HepG2 (cell line): ENCODE measurements around the gene PLEKHG2. TPM values are rescaled to one million over a fixed set of nuclear protein-coding genes. Genes with fewer than 3 reads are reported as not detected.

Source experiments
- ATAC-seq: fragments of 200-7000 bp; cut with Tn5 transposase; 3 replicates; pipeline ENCODE4 v1.9.1; 2020; ENCODE audit warnings: mild to moderate bottlenecking, moderate library complexity
- BruUV-seq: library from RNA; stranded (reverse); fragments of 400-500 nt; replicated peaks from 2 replicates; lab custom pipeline; 2021; lab: Mats Ljungman, UMichigan
- CTCF ChIA-PET: fragments of 300-600 bp; formaldehyde crosslinking; extraction: SDS; loops from one replicate; lab custom pipeline; 2021; ENCODE audit warnings: low total read pairs, inconsistent platforms, low intra/inter-chr PET ratio; lab: Yijun Ruan, JAX
- POLR2A ChIA-PET: fragments of 350-600 bp; sonication (Branson Sonifier 250); formaldehyde crosslinking; loops from one replicate; lab custom pipeline; 2020; ENCODE audit warnings: antibody characterized with exemption, inconsistent platforms; lab: Yijun Ruan, JAX
- DNase-seq: peaks from one replicate; pipeline ENCODE4 v3.0.0-alpha.2; 2015; ENCODE audit warnings: low spot score
- FAIRE-seq: peaks from 3 replicates; lab custom pipeline; 2011; peaks lifted over from hg19 to GRCh38; lab: Jason Lieb, UNC
- H2AFZ ChIP-seq: one replicate; pipeline ENCODE4 v1.6.1; 2011; ENCODE audit warnings: low read length, inconsistent platforms
- H3K27ac ChIP-seq: fragments of 300-600 bp; 3 replicates; pipeline ENCODE4 v1.8.0; 2011; ENCODE audit warnings: mixed run types, mild to moderate bottlenecking, mixed read lengths, low read length, inconsistent platforms; ENCODE audit not compliant: insufficient read depth; ENCODE audit errors: extremely low read length
- H3K27me3 ChIP-seq, 2 experiments: fragments of 200-600 bp in 1 of 2; 2 replicates in 1 of 2; 3 replicates in 1 of 2; pipeline versions ENCODE4 v1.6.0 to v1.8.0; 2011; ENCODE audit warnings: low read length in 2 of 2, mild to moderate bottlenecking in 2 of 2, moderate library complexity in 2 of 2, inconsistent platforms in 1 of 2; ENCODE audit not compliant: insufficient read depth in 2 of 2, control insufficient read depth in 1 of 2
- H3K36me3 ChIP-seq, 2 experiments: fragments of 200-600 bp in 1 of 2; replicated peaks in 1 of 2; 2 replicates in 1 of 2; 3 replicates in 1 of 2; pipeline versions ENCODE4 v1.5.1 to v1.8.0; 2011; ENCODE audit warnings: low read length in 2 of 2, inconsistent platforms in 1 of 2; ENCODE audit not compliant: insufficient read depth in 2 of 2, control insufficient read depth in 1 of 2
- H3K4me1 ChIP-seq: 2 replicates; pipeline ENCODE4 v1.5.1; 2012; ENCODE audit warnings: low read length, inconsistent platforms; ENCODE audit not compliant: insufficient read depth
- H3K4me2 ChIP-seq: 2 replicates; pipeline ENCODE4 v1.6.0; 2011; ENCODE audit warnings: low read depth, low read length, inconsistent platforms
- H3K4me3 ChIP-seq, 3 experiments: fragments of 200-600 bp in 1 of 3; sonication (generic), shearing (Covaris generic) in 1 of 3; replicated peaks in 1 of 3; 2 replicates each; pipeline ENCODE4 v1.5.1; 2011 to 2016; ENCODE audit warnings: low read length in 3 of 3, inconsistent platforms in 2 of 3, low read depth in 2 of 3, mild to moderate bottlenecking in 2 of 3, control low read depth in 1 of 3, mixed read lengths in 1 of 3; ENCODE audit not compliant: insufficient read depth in 1 of 3
- H3K79me2 ChIP-seq: one replicate; pipeline ENCODE4 v1.6.1; 2011; ENCODE audit warnings: low read length, inconsistent platforms; ENCODE audit not compliant: insufficient read depth
- H3K9ac ChIP-seq: 2 replicates; pipeline ENCODE4 v1.6.0; 2011; ENCODE audit warnings: mild to moderate bottlenecking, low read depth, low read length, inconsistent platforms; ENCODE audit not compliant: insufficient read depth
- H3K9me3 ChIP-seq: 2 replicates; pipeline ENCODE4 v1.5.1; 2012; ENCODE audit warnings: mild to moderate bottlenecking, low read length
- H4K20me1 ChIP-seq: 2 replicates; pipeline ENCODE4 v1.6.0; 2011; ENCODE audit warnings: inconsistent platforms, mild to moderate bottlenecking, low read length, moderate library complexity; ENCODE audit not compliant: insufficient read depth
- ARHGAP35 ChIP-seq: sonication (generic); formaldehyde crosslinking; IDR thresholded peaks from 2 replicates; pipeline ENCODE4 v1.9.0; 2022; ENCODE audit warnings: mild to moderate bottlenecking, inconsistent platforms, moderate library complexity, missing genetic modification reagents, borderline replicate concordance
- BRCA1 ChIP-seq: sonication (generic); formaldehyde crosslinking; IDR thresholded peaks from 2 replicates; pipeline ENCODE4 v1.4.0; 2020; ENCODE audit warnings: missing genetic modification reagents
- ETS1 ChIP-seq: sonication (generic); formaldehyde crosslinking; IDR thresholded peaks from 2 replicates; pipeline ENCODE4 v1.4.0; 2020; ENCODE audit warnings: missing genetic modification reagents
- HCFC1 ChIP-seq: fragments of 150-350 bp; IDR thresholded peaks from 2 replicates; pipeline ENCODE4 v1.6.1; 2014; ENCODE audit warnings: low read depth, low read length
- KLF12 ChIP-seq: sonication (generic); formaldehyde crosslinking; IDR thresholded peaks from 2 replicates; pipeline ENCODE4 v1.4.0; 2020; ENCODE audit warnings: missing genetic modification reagents, borderline replicate concordance
- PHF20 ChIP-seq: sonication (generic); formaldehyde crosslinking; IDR thresholded peaks from 2 replicates; pipeline ENCODE4 v1.5.0; 2020; ENCODE audit warnings: mild to moderate bottlenecking, missing genetic modification reagents
- SALL1 ChIP-seq: sonication (generic); formaldehyde crosslinking; IDR thresholded peaks from 2 replicates; pipeline ENCODE4 v1.8.0; 2022; ENCODE audit warnings: mild to moderate bottlenecking, missing genetic modification reagents
- SP1 ChIP-seq, 2 experiments: fragments of 450-650 bp in 1 of 2; sonication (generic) in 1 of 2; formaldehyde crosslinking in 1 of 2; IDR thresholded peaks; 2 replicates each; pipeline versions ENCODE4 v1.4.0 to v1.6.1; 2016 to 2020; ENCODE audit warnings: missing genetic modification reagents in 1 of 2
- ZNF274 ChIP-seq: sonication (generic); formaldehyde crosslinking; IDR thresholded peaks from 2 replicates; pipeline ENCODE4 v1.5.1; 2020; ENCODE audit warnings: mild to moderate bottlenecking, missing genetic modification reagents
- ZNF558 ChIP-seq: sonication (generic); formaldehyde crosslinking; IDR thresholded peaks from 2 replicates; pipeline ENCODE4 v1.9.0; 2022; ENCODE audit warnings: mild to moderate bottlenecking, missing genetic modification reagents, borderline replicate concordance
- ZNF788 ChIP-seq: sonication (generic); formaldehyde crosslinking; IDR thresholded peaks from 2 replicates; pipeline ENCODE4 v1.5.0; 2020; ENCODE audit warnings: mild to moderate bottlenecking, missing genetic modification reagents, borderline replicate concordance
- ZNF839 ChIP-seq: sonication (generic); formaldehyde crosslinking; IDR thresholded peaks from 2 replicates; pipeline ENCODE4 v1.4.0; 2020; ENCODE audit warnings: missing genetic modification reagents, mild to moderate bottlenecking, borderline replicate concordance
- WGBS: methylation state at CpG from one replicate; pipeline ENCODE4 v1.1.6; 2017; ENCODE audit warnings: low lambda C conversion rate; 5-methylcytosine and 5-hydroxymethylcytosine counted together
- in situ Hi-C: cut with HindIII; loops from 2 replicates; pipeline ENCODE4 v1.10.0; 2017; ENCODE audit warnings: low pct_unique_long_range_greater_than_20kb; ENCODE audit not compliant: extremely low pct_ligation_motif_present
- intact Hi-C: fragments of 100-400 bp; cut with micrococcal nuclease; formaldehyde crosslinking; loops from one replicate; pipeline ENCODE4 v1.10.0; 2022; ENCODE audit not compliant: unreplicated experiment
- polyA plus RNA-seq, 8 experiments: library from polyadenylated mRNA; depleted of rRNA in 3 of 8; stranded (reverse) in 7 of 8; unstranded in 1 of 8; fragments of >200 nt; fragmentation: Illumina TruSeq in 4 of 8; extraction: Trizol in 4 of 8; gene quantifications; 2 replicates each; pipeline versions ENCODE4 v1.2.1 to v1.2.3, GENCODE V29; 2011 to 2016; ENCODE audit warnings: low read depth in 4 of 8, missing spikeins in 1 of 8, mixed read lengths in 1 of 8; ENCODE audit not compliant: insufficient read depth in 1 of 8
- total RNA-seq, 5 experiments: library from RNA; depleted of rRNA; stranded (reverse); fragments of >200 nt; fragmentation: Illumina TruSeq; extraction: Trizol; gene quantifications; 2 replicates each; pipeline ENCODE4 v1.2.3, GENCODE V29; 2016; ENCODE audit warnings: low read depth in 1 of 5
- TF ChIP-seq, protein P1 (sequence below): sonication (generic); formaldehyde crosslinking; IDR thresholded peaks from 2 replicates; pipeline ENCODE4 v1.4.0; 2020; ENCODE audit warnings: missing genetic modification reagents
- TF ChIP-seq, protein P2 (sequence below): sonication (generic); formaldehyde crosslinking; IDR thresholded peaks from 2 replicates; pipeline ENCODE4 v1.4.0; 2020; ENCODE audit warnings: mild to moderate bottlenecking, missing genetic modification reagents

Gene PLEKHG2
- total and polyA plus RNA-seq, 2 of the 13 experiments (the other 11 are each of a cell fraction or from before 2014, with no cell fraction given) = 3.6 to 6.8 TPM

DNA sequence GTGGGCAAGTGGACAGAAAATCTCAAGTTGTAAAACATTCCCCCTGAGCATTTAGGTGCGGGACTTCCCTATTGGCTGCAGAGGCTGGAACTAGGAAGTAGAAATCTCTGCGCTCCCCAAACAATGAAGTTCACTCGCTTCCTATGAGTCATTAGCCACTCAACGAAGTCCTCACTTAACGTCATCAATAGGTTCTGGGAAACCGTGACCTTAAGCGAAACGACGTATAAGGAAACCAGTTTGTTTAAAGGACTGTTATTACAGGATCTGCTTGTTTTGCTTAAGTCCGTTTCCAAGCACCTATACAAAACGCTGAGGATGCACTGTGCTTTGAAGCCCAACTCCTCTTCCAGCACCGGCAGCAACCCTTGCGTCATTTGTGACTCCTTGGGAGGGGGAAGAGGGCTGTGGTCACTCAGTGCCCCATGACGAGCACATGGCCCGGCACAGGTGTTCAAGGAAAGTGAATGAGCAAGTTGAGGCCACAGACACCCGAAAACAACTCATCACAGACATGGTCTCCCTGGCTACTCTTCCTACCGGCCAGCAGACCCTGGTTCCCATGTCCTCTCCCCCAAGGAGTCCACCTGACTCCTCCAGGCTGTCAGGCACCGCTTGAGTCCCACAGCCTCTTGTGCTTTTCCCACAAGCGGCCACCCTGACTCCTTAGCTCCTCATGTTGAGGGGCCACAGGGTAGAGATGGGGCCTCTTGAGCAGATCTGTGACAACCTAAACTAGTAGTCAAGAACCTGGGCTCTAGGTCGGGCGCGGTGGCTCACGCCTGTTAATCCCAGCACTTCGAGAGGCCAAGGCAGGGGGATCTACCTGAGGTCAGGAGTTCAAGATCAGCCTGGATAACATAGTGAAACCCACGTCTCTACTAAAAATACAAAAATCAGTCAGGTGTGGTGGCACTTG, 18.5 kb downstream of the PLEKHG2 start:
- Histone ChIP-seq H3K4me3 (no peak overlapping the region), H3K27ac (peak overlapping the region; percentile 58), H4K20me1 (peaks cover 29% of the 10 kb centered on the region), H3K4me1 (peaks cover 66% of the 10 kb centered on the region), H2AFZ (no peak overlapping the region), H3K4me2 (peak overlapping the region; percentile 28; the same call in 1 of the 2 replicates), H3K27me3 (no peaks in the 10 kb centered on the region; a peak in 1 of 5 replicates), H3K9me3 (no peaks in the 10 kb centered on the region), H3K9ac (peak overlapping the region; percentile 23; the same call in 1 of the 2 replicates), H3K79me2 (peaks cover 24% of the 10 kb centered on the region), H3K36me3 (peaks cover 11 to 26% of the 10 kb centered on the region in 2 experiments)
- FAIRE-seq (no peak), DNase-seq (peak; percentile 71), ATAC-seq (peak; percentile 4; the same call in 2 of the 3 replicates)
- CTCF ChIA-PET = no interaction called here
- BruUV-seq = no TSS peak
- WGBS = 52% methylated on average over 22 of the region's 25 CpGs
- POLR2A ChIA-PET = interaction anchor here (1.5 to 3.8 kb wide), 5 partner anchors 15 to 33 kb away, joined by 4 to 31 read pairs (median 12); partner anchors contain the start of gene SUPT5H
- in situ Hi-C loops = no loop called here
- intact Hi-C loops = no loop called here
- TF ChIP-seq, protein P1, sequence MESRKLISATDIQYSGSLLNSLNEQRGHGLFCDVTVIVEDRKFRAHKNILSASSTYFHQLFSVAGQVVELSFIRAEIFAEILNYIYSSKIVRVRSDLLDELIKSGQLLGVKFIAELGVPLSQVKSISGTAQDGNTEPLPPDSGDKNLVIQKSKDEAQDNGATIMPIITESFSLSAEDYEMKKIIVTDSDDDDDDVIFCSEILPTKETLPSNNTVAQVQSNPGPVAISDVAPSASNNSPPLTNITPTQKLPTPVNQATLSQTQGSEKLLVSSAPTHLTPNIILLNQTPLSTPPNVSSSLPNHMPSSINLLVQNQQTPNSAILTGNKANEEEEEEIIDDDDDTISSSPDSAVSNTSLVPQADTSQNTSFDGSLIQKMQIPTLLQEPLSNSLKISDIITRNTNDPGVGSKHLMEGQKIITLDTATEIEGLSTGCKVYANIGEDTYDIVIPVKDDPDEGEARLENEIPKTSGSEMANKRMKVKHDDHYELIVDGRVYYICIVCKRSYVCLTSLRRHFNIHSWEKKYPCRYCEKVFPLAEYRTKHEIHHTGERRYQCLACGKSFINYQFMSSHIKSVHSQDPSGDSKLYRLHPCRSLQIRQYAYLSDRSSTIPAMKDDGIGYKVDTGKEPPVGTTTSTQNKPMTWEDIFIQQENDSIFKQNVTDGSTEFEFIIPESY (CRISPR knock-in tag) = peak; percentile 58
- TF ChIP-seq, protein P2, sequence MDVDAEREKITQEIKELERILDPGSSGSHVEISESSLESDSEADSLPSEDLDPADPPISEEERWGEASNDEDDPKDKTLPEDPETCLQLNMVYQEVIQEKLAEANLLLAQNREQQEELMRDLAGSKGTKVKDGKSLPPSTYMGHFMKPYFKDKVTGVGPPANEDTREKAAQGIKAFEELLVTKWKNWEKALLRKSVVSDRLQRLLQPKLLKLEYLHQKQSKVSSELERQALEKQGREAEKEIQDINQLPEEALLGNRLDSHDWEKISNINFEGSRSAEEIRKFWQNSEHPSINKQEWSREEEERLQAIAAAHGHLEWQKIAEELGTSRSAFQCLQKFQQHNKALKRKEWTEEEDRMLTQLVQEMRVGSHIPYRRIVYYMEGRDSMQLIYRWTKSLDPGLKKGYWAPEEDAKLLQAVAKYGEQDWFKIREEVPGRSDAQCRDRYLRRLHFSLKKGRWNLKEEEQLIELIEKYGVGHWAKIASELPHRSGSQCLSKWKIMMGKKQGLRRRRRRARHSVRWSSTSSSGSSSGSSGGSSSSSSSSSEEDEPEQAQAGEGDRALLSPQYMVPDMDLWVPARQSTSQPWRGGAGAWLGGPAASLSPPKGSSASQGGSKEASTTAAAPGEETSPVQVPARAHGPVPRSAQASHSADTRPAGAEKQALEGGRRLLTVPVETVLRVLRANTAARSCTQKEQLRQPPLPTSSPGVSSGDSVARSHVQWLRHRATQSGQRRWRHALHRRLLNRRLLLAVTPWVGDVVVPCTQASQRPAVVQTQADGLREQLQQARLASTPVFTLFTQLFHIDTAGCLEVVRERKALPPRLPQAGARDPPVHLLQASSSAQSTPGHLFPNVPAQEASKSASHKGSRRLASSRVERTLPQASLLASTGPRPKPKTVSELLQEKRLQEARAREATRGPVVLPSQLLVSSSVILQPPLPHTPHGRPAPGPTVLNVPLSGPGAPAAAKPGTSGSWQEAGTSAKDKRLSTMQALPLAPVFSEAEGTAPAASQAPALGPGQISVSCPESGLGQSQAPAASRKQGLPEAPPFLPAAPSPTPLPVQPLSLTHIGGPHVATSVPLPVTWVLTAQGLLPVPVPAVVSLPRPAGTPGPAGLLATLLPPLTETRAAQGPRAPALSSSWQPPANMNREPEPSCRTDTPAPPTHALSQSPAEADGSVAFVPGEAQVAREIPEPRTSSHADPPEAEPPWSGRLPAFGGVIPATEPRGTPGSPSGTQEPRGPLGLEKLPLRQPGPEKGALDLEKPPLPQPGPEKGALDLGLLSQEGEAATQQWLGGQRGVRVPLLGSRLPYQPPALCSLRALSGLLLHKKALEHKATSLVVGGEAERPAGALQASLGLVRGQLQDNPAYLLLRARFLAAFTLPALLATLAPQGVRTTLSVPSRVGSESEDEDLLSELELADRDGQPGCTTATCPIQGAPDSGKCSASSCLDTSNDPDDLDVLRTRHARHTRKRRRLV (CRISPR knock-in tag) = no peak
- TF ChIP-seq ETS1 (CRISPR knock-in tag) = no peak
- no peak for TF ChIP-seq HCFC1
- no peak for TF ChIP-seq ZNF839 (CRISPR knock-in tag)
- no peak for TF ChIP-seq ARHGAP35 (CRISPR knock-in tag)
- no peak for TF ChIP-seq ZNF788
- TF ChIP-seq PHF20 (CRISPR knock-in tag) = no peak
- no peak for TF ChIP-seq KLF12 (CRISPR knock-in tag)
- no peak for TF ChIP-seq SALL1 (CRISPR knock-in tag)
- no peak for TF ChIP-seq SP1 (IDR thresholded peaks at IDR 0.05)
- no peak for TF ChIP-seq SP1 (CRISPR knock-in tag; IDR thresholded peaks at IDR 0.05)
- no peak for TF ChIP-seq ZNF558 (CRISPR knock-in tag)
- TF ChIP-seq ZNF274 (CRISPR knock-in tag) = no peak
- TF ChIP-seq BRCA1 (CRISPR knock-in tag) = no peak
